NOMO-1 treated with DMSO at 0.1 percent for 48 hours (cell line): ENCODE results near the gene IGFN1.

Source experiments
- DNase-seq: peaks from one replicate; lab custom pipeline; 2025; ENCODE audit not compliant: unreplicated experiment; lab: John Stamatoyannopoulos, UW

Gene IGFN1

GRCh38 chr1:201184307-201185122 lies 6.1 kb upstream of the IGFN1 start:
- no peak for DNase-seq

- no peak for DNase-seq
These were observed 5.5 kb upstream of the IGFN1 start for GRCh38 chr1:201185123-201185453.

- DNase-seq: no peak
These were observed 5.0 kb upstream of the IGFN1 start for GRCh38 chr1:201185527-201186128.

- peak; percentile 80 for DNase-seq
These were observed 4.4 kb upstream of the IGFN1 start for GRCh38 chr1:201186192-201186591.

- DNase-seq: no peak
These were observed 1.5 kb upstream of the IGFN1 start for GRCh38 chr1:201189085-201189484.

- DNase-seq: no peak
These were observed 619 bp upstream of the IGFN1 start for GRCh38 chr1:201190005-201190404.

- DNase-seq: no peak
These were observed 1.1 kb downstream of the IGFN1 start for GRCh38 chr1:201191653-201192260.

GRCh38 chr1:201192261-201192788 lies 1.7 kb downstream of the IGFN1 start:
- DNase-seq: no peak

GRCh38 chr1:201194046-201194445 lies 3.4 kb downstream of the IGFN1 start:
- DNase-seq: no peak

GRCh38 chr1:201198598-201198997 lies 8.0 kb downstream of the IGFN1 start:
- DNase-seq: no peak

- no peak for DNase-seq
These were observed 14.4 kb downstream of the IGFN1 start for GRCh38 chr1:201205036-201205435.

GRCh38 chr1:201206176-201206575 lies 15.6 kb downstream of the IGFN1 start:
- no peak for DNase-seq

- DNase-seq: no peak
These were observed 16.4 kb downstream of the IGFN1 start for GRCh38 chr1:201207046-201207445.

- DNase-seq: no peak
These were observed 17.6 kb downstream of the IGFN1 start for GRCh38 chr1:201208236-201208635.

GRCh38 chr1:201212056-201212455 lies 21.4 kb downstream of the IGFN1 start:
- no peak for DNase-seq

GRCh38 chr1:201212461-201213055 lies 21.9 kb downstream of the IGFN1 start:
- no peak for DNase-seq

GRCh38 chr1:201213106-201213770 lies 22.6 kb downstream of the IGFN1 start:
- no peak for DNase-seq

GRCh38 chr1:201213926-201214325 lies 23.3 kb downstream of the IGFN1 start:
- DNase-seq: no peak

- no peak for DNase-seq
These were observed 23.8 kb downstream of the IGFN1 start for GRCh38 chr1:201214461-201214860.

- DNase-seq: no peak
These were observed 24.3 kb downstream of the IGFN1 start for GRCh38 chr1:201214886-201215285.
